ENCODE results near the gene BABAM2.

Gene BABAM2

DNA sequence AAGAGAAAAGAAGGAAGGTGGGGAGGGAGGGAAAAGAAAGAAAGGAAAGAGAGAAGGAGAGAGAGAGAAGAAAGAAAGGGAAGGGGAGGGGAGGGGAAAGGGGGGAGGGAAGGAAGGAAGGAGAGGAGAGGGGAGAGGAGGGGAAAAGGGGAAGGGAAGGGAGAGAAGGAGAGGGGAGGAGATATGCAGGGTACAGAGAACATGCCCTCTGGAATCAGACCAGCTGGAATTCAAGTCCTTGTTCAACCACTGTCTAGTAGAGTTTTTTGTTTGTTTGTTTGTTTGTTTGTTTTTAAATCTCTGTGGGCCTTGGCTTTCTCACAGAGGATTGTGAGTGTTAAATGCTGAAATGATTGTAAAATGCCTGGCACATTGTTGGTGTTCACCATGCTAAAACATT lies 424.4 kb downstream of the BABAM2 start:
- FAIRE-seq (no peak), DNase-seq (ENCODE audit: extremely low spot score, insufficient read length, low read depth) (no peak)

DNA sequence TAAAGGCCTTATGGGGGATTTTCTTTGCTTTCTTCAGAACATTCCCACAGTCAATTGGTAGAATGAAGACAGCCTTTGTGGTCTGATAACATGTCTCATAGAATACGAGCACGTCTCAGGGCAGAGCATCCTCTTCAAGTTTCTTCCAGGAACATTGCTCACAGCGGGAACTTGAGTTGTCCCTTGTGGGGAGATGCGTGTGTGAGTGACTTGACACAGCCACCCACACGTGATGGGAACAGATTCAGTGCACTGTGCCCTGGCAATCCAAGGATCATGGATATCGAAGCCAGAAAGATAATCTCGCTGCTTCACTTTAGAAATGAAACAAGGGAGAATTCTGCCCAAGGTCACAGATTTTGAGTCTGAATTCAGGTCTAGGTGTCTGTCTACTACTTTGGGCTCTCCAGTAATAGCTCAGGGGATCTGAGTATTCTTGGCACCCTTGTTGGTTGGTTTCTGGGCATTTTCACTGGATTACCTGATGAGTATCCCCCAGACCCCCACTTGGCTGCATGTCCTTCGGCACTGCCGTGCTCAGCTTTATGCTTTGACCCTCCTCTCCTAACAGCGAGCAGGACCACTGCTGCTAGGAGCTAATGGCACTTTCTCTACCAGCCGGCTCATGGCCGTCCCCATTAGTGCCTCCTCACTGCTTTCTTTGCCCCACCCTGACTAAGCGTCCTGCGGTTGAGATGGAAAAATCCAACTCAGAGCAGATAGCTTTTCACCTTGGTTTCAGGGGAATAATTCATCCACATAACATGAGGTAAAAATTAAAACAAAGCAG lies 426.2 kb downstream of the BABAM2 start:
- FAIRE-seq = no peak

DNA sequence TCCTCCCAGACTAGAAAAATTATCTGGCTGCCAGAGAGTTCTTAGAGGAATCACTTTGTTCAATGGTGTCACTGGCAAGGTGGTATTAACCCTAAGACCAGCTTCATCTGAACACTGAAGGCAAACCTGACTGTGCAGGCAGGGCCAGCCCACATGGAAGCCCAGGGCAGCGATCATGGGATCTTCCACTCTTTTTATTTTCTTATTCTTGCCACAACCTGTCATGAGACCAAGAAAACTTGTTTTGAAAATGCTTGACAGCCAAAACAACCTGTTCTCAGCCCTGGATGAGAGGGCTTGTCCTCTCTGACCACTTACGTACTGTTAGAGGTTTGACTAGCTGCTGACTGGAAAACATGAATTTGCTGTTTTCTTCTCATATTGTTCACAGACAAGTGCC lies 426.9 kb downstream of the BABAM2 start:
- no peak for DNase-seq (ENCODE audit: extremely low spot score, insufficient read length, low read depth)
- no peak for FAIRE-seq

More for the DNA sequence above, 426.2 kb downstream of the BABAM2 start:
- no peak for DNase-seq (ENCODE audit: extremely low spot score, insufficient read length, low read depth)

DNA sequence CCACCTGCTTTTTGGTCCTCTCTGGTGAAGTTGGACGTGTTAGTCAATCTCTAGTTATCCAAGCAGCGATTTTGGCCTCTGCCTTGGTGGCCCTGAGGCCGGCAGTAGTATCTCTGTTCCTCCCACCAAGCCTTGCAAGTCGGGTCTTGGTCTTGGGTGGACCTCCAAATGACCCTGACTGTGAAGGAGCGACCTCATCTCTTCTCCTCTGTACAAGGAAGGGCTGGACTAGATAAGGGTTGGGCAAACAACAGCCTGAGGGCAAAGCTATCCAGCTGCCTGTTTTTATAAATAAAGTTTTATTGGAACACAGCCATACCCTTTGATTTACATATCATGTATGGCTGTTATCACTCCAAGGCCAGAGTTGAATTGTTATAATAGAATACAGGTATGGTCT lies 427.5 kb downstream of the BABAM2 start:
- FAIRE-seq (no peak), DNase-seq (ENCODE audit: extremely low spot score, insufficient read length, low read depth) (no peak)

DNA sequence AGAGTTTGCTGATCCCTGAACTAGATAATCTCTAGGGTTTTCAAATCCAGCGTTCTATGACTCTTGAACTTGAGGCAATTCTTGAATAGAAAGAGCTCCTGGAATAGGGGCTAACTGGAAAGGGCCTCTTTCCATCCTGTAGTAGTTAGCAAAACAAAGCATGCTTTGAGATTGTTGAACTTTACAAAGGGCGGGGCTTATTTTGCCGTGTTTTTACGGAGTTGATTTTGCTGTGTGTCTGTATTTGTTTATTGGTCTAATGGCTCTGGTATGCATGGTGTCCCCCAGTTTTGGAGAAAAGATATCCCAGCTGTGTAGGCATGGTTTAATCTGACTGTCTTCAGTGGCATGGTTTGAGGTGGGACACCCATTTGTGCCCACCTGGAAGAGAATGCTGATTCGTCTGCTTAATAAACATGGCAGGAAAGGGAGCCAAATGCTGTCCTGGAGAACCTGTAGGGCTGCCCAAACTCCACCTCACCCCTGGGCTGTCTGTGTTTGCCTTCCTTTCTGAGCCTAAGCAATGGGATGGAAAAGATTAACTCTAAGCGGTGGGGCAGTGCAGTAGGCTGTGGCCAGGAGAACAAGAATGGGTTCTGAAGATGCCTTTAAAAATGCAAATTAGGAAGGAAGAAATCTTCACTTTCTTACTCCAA lies 428.1 kb downstream of the BABAM2 start:
- DNase-seq (ENCODE audit: extremely low spot score, insufficient read length, low read depth) (no peak), FAIRE-seq (no peak)

DNA sequence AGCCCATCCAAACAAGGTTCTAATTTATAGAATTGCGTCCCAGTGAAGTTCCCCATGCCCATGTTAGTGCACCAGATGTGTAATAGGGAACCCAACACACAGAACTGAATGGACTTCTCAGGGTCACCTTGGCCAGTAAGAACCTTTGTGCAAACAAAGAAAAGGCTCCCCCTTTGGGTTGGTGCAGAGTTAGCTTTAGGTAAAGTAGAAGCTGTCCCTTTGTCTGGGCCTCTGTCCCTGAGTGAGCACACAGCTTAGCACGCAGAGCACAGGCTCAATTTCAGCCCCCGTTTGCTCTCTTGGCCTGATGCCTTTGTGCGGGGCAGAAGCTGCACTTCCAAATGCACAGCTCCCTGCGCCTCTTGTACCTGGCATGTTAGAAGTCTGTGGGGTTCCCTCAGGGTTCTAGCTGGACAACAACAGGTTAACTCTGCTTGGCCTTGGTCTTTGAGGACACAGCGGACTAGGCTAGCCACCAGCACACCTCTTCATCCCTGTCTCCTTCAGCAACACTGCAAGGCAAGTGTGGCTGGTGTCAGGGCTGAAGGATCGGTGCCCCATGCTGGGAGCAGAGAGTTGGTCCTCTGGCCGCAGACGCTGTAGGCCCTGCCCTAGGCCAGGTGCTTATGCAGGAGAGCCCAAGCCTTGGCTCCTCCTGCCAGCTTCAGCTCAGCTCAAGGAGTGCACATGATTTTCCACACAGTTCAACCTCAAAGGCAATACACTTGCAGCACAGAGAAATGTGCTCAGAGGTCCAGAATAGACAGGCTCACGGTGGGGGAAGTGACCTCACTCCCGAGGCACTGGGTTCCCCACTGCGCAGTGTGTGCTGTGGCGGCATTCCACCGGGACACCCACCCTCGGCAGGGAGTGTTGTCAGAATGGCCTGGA lies 428.8 kb downstream of the BABAM2 start:
- FAIRE-seq (no peak), DNase-seq (ENCODE audit: extremely low spot score, insufficient read length, low read depth) (no peak)

DNA sequence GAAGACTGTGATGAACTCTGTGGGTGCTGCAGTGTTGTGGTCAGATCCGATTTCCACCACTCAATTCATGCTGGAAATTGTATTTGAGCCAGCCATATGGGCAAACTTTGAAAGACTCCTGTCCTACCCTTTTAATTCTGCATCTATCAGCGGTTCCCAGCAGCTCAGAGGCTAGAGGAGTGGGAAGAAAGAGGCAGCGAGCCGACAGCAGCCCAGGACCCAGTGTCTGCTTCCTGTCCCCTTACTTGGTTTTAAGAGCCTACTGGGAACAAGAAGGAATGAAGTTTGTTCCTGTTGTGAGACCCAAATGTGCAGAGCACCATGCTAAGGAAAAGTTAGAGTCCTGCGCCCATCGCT lies 429.5 kb downstream of the BABAM2 start:
- no peak for FAIRE-seq
- no peak for DNase-seq (ENCODE audit: extremely low spot score, insufficient read length, low read depth)

DNA sequence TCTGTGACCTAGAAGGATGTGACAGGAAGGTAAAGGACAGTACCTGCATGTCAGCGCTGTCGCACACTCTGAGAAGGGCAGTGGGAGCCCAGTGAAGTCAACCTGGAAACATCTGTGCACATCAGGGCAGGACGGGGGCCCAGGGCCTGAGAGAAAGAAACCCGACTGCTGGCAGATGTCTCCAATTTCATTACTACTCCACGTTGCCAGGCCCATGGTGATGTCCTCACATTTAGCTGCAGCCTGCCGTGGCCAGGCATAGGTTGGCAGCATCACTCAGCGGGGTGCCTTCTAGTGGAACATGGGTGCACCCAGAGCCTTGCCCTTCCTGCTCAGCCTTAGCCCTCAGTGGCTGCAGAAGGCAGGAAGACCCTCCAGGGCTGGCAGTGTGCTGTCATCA lies 429.8 kb downstream of the BABAM2 start:
- FAIRE-seq (no peak), DNase-seq (ENCODE audit: extremely low spot score, insufficient read length, low read depth) (no peak)

DNA sequence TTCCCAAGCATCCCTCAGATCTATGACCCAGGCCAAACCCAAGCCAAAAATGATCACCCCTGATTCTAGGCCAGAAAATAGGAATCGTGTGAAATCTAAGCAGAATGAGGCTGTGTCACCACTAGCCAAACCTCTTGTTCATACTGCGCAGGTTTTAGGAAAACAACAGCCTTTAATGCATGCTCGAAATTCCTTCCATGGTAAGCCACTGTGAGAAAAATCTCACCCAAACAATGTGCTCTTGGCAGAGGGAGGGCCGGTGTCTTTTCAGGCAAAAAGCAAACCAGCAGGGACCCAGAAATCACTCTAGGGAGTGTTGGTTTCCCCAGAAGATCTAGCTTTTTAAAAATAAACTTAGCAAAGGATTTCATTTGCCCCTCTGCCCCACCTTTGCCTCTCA lies 430.9 kb downstream of the BABAM2 start:
- no peak for DNase-seq (ENCODE audit: extremely low spot score, insufficient read length, low read depth)
- no peak for FAIRE-seq

DNA sequence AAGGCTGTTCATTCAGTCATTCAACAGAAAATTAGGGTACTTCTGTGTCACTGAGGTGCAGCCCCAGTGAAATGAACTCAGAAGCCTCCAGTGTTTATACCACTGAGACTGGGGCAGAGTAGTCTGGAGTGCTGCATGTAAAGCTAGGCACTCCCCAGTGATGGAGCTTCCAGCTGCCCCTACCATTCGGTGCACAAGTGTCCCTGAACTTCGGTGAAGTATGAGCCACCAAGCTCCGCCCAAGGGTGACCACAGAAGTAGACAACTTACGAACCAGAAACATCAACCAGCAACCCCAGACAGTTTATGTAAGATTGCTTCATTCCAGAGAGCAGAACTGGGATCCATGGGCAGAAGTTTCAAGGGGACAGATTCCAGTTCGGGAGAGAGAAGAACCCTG lies 431.5 kb downstream of the BABAM2 start:
- FAIRE-seq = no peak
- DNase-seq (ENCODE audit: extremely low spot score, insufficient read length, low read depth) = no peak

DNA sequence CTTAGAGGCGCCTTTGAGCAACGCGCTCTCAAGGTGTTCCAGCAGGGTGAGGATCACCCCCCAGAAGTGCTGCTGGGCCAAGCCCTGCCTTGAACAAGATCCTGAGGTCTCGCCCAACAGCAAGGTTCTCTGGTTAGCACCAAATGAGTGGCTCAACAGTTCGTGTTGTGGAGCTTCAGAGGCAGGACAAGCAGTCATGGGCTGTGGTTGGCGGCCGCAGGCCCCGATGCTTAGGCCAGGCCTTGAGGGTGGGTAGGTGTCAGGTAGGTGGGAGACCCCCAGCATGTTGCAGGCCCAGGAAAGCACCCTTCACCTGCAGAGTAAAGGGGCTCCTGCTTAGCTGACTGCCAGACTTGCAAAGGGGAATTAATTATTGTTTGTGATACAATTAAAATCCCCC lies 431.9 kb downstream of the BABAM2 start:
- FAIRE-seq (no peak), DNase-seq (ENCODE audit: extremely low spot score, insufficient read length, low read depth) (no peak)

DNA sequence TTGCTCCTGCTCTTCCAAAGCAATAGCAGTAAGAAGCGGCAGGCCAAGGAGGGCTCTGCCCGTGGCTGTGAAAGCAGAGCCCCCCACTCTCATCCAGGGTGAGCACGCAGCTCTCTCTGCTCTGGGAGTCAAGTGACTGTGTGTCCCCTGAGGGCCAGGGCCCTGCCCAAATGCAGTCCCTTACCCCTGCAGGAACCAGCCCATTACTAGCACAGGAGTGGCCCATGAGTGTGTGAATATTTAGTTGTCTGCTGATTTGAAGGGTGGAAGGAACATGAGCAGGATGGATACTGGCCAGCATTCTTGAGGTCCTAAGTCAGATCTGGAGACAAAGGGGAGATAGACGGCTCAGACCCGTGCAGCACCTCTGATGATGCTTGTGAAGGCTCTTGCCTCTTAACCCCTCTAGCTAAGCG lies 432.5 kb downstream of the BABAM2 start:
- FAIRE-seq = no peak
- no peak for DNase-seq (ENCODE audit: extremely low spot score, insufficient read length, low read depth)

DNA sequence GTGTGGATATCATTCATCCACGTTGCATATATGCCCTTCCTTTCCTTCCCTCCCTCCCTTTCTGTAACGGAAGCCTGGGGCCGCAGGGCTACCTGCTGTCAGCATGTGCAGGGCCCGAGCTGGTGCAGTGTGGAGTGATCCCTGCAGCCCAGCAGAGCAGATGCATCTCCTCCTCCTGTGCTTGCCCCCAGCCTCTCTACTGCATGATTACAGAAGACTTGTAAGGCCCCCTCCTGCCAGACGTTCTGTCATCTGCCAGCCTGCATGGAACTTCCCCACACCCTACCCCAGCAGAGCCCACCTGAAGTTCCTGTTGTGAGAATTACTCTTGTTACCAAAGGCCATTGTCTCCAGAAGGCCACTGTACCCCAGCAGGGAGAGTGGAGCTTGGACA lies 434.6 kb downstream of the BABAM2 start:
- DNase-seq (ENCODE audit: extremely low spot score, insufficient read length, low read depth) = no peak
- no peak for FAIRE-seq

DNA sequence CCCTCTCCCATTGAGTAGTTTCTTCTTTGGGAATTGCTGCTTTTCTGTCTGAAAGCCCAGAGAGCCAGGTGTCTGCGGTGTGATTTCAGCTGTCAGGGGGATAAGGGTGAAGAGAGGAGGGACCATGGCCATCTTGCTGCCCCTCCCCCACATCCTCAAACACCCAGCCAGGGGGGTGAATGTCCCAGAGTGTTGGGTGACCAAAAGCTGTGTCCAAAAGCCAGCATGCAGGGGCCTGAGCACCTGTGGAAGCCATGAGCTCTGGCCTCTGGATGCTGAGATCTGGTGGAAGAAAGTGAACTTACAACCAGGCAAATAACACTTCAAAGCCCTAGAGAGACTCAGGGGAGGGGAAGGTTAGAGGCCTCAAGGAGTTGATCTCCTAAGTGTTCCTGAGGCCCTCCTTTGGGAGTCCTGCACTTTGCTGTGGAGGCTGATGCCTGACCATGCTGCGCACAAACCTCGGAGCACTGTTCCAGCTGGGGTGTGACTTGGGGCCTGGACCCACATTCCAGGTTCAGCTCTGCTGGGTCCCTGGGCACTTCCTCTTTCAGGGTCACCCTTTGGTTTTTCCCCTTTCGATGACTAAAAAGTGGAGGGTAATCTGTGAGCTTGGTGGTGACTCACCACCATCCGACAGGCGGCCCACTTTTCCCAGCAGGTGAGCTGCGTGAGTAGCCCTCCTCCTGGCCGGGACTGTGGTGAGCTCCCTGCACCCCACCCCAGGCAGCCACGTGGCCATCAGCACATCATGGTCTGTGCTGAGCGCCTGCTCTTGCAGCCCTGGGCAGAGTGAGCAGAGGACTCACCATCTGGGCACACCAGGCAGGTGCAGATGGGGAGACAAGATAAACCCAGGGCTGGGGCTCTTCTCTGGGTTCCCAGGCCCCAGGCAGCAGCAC lies 435.3 kb downstream of the BABAM2 start:
- no peak for FAIRE-seq

DNA sequence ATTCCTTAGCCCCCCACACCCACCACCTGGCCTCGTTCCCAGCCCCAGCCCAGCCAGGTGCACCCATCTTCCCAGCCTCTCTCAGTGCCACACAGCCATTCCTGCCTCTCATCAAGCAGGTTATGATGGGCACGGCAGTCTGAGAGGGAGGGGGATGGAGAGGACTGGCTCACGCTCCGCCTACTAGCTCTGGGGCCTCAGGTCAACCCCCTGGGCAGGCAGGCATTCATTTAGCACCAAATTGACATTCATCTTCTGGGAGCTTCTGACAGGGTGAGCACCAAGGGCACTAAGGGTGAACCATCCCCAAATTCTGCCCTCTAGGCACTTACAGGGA lies 435.9 kb downstream of the BABAM2 start:
- no peak for FAIRE-seq
- no peak for DNase-seq (ENCODE audit: extremely low spot score, insufficient read length, low read depth)

More for the DNA sequence above, 435.3 kb downstream of the BABAM2 start:
- DNase-seq (ENCODE audit: extremely low spot score, insufficient read length, low read depth) = peak; percentile 15

DNA sequence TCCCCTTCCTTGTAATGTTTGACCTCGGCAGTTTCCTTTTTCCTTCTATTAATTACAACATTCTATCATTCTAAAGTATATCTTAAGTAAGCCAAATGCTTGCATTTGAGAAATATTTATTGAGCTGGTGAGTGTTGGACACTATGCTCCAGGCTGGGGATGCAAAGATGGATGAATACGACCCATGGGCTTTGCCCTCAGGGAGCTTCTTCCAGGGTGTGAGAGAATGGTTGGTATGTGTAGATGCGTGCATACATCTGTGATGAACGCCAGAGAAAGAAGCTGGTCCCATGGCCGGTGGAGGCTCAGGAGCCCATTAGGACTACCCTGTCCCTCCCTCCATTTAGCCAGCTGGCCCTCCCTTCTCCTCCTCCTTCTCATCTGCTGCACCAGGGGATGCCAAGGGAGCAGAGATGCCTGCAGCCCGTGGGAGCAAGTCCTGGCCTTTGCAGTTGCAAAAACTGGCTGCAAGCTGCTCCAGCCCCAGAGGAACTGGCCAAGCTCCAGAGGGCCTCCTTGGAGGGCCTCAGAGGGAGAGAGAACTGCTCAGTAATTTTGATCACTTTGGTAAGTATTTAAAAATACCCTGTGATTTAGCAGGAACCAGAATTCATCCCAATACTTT lies 436.5 kb downstream of the BABAM2 start:
- DNase-seq (ENCODE audit: extremely low spot score, insufficient read length, low read depth) (no peak), FAIRE-seq (no peak)

DNA sequence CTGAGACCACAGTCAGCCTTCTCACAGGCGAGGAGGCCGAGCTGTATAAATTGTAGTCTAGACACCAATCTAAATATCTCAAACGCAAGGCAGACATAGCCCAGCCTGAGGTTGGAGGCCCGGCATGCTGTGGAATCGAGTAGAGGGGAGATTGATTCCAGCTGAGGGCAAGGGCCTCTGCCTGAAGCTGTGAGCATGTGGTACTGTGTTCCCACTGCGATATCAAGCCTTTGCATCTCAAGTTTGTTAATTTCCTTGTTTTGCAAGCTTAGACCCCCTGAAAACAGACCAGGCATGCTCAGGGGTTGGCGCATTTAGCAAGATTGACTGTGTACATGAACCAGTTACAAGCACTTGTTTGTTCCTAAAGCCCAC lies 437.0 kb downstream of the BABAM2 start:
- no peak for FAIRE-seq
- no peak for DNase-seq (ENCODE audit: extremely low spot score, insufficient read length, low read depth)

DNA sequence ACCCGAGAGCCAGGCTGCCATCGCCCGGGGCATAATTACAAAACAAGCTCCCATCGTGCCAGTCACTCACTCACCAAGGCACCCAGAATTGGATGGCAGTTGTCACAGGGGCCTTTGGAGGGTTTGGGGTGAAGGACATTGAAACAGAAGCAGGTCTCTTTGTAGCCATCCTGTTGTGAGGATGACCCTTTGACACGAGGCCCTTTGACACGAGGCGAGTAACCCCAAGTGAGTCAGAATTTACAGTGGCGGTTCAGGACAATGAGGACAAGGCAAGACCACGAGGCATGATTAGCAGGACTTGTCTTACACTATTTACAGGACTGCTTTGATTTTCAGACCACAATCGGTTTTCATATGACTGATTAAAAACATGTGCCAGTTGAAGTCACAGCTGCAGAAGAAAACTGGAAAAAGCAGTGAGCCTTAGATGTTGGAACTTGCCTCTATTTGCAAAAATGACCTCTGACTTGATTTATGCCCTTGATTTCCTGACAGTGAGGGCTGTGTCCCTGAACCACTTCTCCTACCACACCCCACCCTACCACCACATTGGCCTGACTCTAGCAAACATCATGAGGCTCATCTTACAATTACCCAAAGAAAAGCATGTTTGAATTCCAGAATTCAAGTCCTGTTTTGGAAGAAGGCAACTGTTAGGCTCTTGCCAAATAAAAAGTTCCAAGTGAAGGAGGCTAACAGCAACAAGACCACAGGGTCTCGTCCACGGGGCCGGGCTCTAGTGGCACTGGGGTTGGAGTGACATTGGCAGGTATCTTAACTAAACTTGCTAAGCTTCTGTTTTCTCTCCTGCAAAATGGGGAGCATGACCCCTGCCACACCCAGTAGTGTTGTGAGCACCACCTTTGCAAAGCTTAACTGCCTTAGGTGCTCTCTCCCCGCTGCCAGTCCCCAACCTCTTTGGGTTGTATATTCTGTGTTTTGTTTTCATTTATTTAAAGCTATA lies 437.7 kb downstream of the BABAM2 start:
- FAIRE-seq = no peak
- no peak for DNase-seq (ENCODE audit: extremely low spot score, insufficient read length, low read depth)

DNA sequence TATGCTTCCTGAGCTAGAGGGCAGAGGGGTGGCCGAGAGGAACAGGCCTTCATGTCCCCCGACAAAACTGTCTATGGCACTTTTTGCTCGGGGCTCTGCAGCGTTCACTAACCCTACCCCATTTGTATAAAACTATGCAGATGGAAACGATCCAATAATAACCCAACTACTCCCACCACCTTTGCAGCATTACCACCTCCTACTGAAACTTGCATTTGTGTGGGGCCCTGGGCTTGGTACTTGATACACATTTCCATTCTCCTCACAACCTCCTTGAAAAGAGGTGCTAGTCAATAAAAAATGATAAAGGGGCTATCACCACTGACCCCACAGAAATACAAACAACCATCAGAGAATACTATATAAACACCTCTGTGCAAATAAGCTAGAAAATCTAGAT lies 438.7 kb downstream of the BABAM2 start:
- FAIRE-seq (no peak), DNase-seq (ENCODE audit: extremely low spot score, insufficient read length, low read depth) (no peak)
